HL-60 (cell line): Measurements from ENCODE around the gene IL36G.

Experiments
- DNase-seq, 2 experiments: peaks; one replicate each; pipeline ENCODE4 v3.0.0-alpha.2; 2010 to 2020; ENCODE audit warnings: low read depth in 1 of 2, low spot score in 1 of 2
- H3K27ac ChIP-seq: fragments of 250-450 bp; sonication (Bioruptor Pico); replicated peaks from 2 replicates; pipeline ENCODE4 v1.5.1; 2020; ENCODE audit warnings: mild to moderate bottlenecking, moderate library complexity
- H3K27me3 ChIP-seq: fragments of 250-450 bp; sonication (Bioruptor Pico); 2 replicates; pipeline ENCODE4 v1.5.1; 2021; ENCODE audit warnings: mild to moderate bottlenecking, moderate library complexity; ENCODE audit not compliant: insufficient read depth, poor library complexity, severe bottlenecking
- H3K4me3 ChIP-seq: replicated peaks from 2 replicates; pipeline ENCODE4 v1.5.1; 2011; ENCODE audit warnings: mild to moderate bottlenecking, control low read depth, low read length; ENCODE audit not compliant: insufficient read depth
- GABPA ChIP-seq: IDR thresholded peaks from 2 replicates; pipeline ENCODE4 v1.6.1; 2012; ENCODE audit warnings: low read depth
- POLR2AphosphoS5 ChIP-seq: IDR thresholded peaks from 2 replicates; pipeline ENCODE4 v1.6.1; 2012; ENCODE audit warnings: low read depth
- SPI1 ChIP-seq: IDR thresholded peaks from 2 replicates; pipeline ENCODE4 v1.6.1; 2012; ENCODE audit warnings: low read depth, mild to moderate bottlenecking, borderline replicate concordance
- TF ChIP-seq, protein P1 (sequence below): IDR thresholded peaks from one replicate; pipeline ENCODE4 v1.5.1; 2011; ENCODE audit warnings: low read length, control low read depth, inconsistent platforms; ENCODE audit not compliant: insufficient read depth
- TF ChIP-seq, protein P2 (sequence below): IDR thresholded peaks from 2 replicates; pipeline ENCODE4 v1.6.1; 2012; ENCODE audit warnings: low read depth; ENCODE audit not compliant: insufficient replicate concordance

IL36G gene

DNA sequence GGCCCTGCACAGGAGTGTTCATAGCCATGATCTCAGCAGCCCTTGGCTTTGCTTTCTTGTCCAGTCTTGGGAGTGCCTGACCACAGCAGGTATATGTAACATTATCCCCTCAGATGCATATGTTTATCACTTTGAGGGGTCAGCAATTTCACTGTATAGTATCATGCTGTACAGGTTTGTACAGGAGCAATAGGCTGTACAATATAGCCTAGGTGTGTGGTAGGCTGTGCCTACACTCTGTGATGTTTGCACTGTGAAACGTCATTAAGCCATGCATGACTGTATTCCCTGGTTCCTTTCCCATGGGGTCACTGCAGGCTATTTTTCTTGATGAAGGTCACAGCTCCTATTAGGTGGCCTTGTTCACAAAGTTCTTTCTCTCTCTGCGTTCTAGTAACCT lies 4.7 kb upstream of the IL36G start:
- no peak overlapping the region for H3K27ac ChIP-seq
- TF ChIP-seq, protein P1, sequence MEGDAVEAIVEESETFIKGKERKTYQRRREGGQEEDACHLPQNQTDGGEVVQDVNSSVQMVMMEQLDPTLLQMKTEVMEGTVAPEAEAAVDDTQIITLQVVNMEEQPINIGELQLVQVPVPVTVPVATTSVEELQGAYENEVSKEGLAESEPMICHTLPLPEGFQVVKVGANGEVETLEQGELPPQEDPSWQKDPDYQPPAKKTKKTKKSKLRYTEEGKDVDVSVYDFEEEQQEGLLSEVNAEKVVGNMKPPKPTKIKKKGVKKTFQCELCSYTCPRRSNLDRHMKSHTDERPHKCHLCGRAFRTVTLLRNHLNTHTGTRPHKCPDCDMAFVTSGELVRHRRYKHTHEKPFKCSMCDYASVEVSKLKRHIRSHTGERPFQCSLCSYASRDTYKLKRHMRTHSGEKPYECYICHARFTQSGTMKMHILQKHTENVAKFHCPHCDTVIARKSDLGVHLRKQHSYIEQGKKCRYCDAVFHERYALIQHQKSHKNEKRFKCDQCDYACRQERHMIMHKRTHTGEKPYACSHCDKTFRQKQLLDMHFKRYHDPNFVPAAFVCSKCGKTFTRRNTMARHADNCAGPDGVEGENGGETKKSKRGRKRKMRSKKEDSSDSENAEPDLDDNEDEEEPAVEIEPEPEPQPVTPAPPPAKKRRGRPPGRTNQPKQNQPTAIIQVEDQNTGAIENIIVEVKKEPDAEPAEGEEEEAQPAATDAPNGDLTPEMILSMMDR: no peak
- TF ChIP-seq, protein P2, sequence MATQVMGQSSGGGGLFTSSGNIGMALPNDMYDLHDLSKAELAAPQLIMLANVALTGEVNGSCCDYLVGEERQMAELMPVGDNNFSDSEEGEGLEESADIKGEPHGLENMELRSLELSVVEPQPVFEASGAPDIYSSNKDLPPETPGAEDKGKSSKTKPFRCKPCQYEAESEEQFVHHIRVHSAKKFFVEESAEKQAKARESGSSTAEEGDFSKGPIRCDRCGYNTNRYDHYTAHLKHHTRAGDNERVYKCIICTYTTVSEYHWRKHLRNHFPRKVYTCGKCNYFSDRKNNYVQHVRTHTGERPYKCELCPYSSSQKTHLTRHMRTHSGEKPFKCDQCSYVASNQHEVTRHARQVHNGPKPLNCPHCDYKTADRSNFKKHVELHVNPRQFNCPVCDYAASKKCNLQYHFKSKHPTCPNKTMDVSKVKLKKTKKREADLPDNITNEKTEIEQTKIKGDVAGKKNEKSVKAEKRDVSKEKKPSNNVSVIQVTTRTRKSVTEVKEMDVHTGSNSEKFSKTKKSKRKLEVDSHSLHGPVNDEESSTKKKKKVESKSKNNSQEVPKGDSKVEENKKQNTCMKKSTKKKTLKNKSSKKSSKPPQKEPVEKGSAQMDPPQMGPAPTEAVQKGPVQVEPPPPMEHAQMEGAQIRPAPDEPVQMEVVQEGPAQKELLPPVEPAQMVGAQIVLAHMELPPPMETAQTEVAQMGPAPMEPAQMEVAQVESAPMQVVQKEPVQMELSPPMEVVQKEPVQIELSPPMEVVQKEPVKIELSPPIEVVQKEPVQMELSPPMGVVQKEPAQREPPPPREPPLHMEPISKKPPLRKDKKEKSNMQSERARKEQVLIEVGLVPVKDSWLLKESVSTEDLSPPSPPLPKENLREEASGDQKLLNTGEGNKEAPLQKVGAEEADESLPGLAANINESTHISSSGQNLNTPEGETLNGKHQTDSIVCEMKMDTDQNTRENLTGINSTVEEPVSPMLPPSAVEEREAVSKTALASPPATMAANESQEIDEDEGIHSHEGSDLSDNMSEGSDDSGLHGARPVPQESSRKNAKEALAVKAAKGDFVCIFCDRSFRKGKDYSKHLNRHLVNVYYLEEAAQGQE: no peak
- no peak for TF ChIP-seq POLR2AphosphoS5
- no peak for TF ChIP-seq SPI1
- no peak for TF ChIP-seq GABPA

DNA sequence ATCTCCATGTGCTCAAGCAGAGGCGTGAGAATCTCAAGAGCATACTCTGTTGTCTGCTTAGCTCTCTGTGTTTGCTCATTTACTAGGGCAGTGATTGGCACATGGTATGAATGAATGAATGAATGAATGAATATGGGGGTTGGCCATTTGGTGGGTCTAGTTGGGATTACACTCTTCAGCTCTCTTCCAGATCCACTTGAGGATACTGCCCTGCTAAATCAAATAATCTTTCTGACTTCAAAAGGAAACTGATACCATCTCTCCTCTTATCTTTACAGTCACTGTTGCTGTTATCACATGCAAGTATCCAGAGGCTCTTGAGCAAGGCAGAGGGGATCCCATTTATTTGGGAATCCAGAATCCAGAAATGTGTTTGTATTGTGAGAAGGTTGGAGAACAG lies 1.9 kb downstream of the IL36G start:
- TF ChIP-seq POLR2AphosphoS5 (no peak), SPI1 (no peak), GABPA (no peak)
- TF ChIP-seq, protein P1: no peak
- TF ChIP-seq, protein P2: no peak
- Histone ChIP-seq H3K27me3 (peaks cover 1% of the 10 kb centered on the region), H3K27ac (no peak overlapping the region), H3K4me3 (no peak overlapping the region)
- DNase-seq: no peak

More for the DNA sequence above, 4.7 kb upstream of the IL36G start:
- no peak for DNase-seq
- Histone ChIP-seq H3K27me3 (peaks cover 6% of the 10 kb centered on the region), H3K4me3 (no peak overlapping the region)

DNA sequence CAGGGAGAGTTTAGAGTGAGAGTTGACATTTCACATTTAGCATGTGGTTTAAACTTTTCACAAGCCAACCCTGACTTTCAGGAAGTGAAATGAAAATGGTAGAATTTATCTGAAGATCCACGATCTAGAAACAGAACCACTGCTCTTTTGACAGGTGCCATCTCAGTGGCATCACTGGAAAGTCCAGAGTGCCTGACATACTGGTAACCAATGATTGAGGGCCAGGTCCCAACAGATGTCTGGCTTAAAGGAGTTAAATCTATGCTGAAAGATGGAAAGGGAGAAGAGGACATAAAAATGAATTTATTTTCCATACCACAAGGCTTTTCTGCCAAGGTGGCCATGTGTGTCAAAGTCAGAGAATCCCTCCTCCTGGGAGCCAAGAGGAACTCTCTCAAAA lies 2.7 kb downstream of the IL36G start:
- Histone ChIP-seq H3K27me3 (no peaks in the 10 kb centered on the region), H3K27ac (no peak overlapping the region)

More for the DNA sequence above, 2.7 kb downstream of the IL36G start:
- TF ChIP-seq, protein P2: no peak
- TF ChIP-seq GABPA (no peak), POLR2AphosphoS5 (no peak), SPI1 (no peak)
- TF ChIP-seq, protein P1: no peak
- no peak overlapping the region for H3K4me3 ChIP-seq
- DNase-seq: no peak
